Kidney (tissue), 14 donors: Measurements from ENCODE around the gene AUTS2. TPM values are rescaled to one million over a fixed set of nuclear protein-coding genes. Genes with fewer than 3 reads are reported as not detected.

Source experiments
- DNase-seq, 5 donors: peaks; one replicate each; pipeline ENCODE4 v3.0.0-alpha.2; 2013 to 2020
- FAIRE-seq: peaks from 2 replicates; lab custom pipeline; 2012; peaks lifted over from hg19 to GRCh38; lab: Jason Lieb, UNC
- H3K27ac ChIP-seq, 2 donors: one replicate each; pipeline ENCODE4 v1.7.0; 2013; ENCODE audit warnings: low read depth in 2 of 2, low read length in 2 of 2, inconsistent platforms in 1 of 2
- H3K27me3 ChIP-seq: one replicate; pipeline ENCODE4 v1.7.1; 2013; ENCODE audit warnings: low read length, inconsistent platforms; ENCODE audit not compliant: control insufficient read depth, insufficient read depth
- H3K36me3 ChIP-seq, 3 donors: one replicate each; pipeline versions ENCODE4 v1.7.0 to v1.7.1; 2013; ENCODE audit warnings: low read length in 3 of 3, control low read depth in 1 of 3, inconsistent platforms in 1 of 3; ENCODE audit not compliant: insufficient read depth in 3 of 3, control insufficient read depth in 2 of 3
- H3K4me1 ChIP-seq, 3 donors: one replicate each; pipeline versions ENCODE4 v1.7.0 to v1.7.1; 2013; ENCODE audit warnings: low read length in 3 of 3, inconsistent platforms in 1 of 3, low read depth in 1 of 3; ENCODE audit not compliant: control insufficient read depth in 2 of 3, insufficient read depth in 2 of 3
- H3K4me3 ChIP-seq, 3 donors: one replicate each; pipeline versions ENCODE4 v1.7.0 to v1.8.1; 2013; ENCODE audit warnings: low read length in 3 of 3, control low read depth in 1 of 3, inconsistent platforms in 1 of 3
- H3K9ac ChIP-seq, 3 donors: one replicate each; pipeline versions ENCODE4 v1.7.0 to v1.7.1; 2013; ENCODE audit warnings: low read length in 3 of 3, control low read depth in 1 of 3, inconsistent platforms in 1 of 3
- H3K9me3 ChIP-seq, 3 donors: one replicate each; pipeline versions ENCODE4 v1.7.0 to v1.7.1; 2013; ENCODE audit warnings: low read length in 3 of 3, control low read depth in 1 of 3, inconsistent platforms in 1 of 3; ENCODE audit not compliant: control insufficient read depth in 2 of 3, insufficient read depth in 1 of 3
- CTCF ChIP-seq: IDR thresholded peaks from 3 replicates; pipeline ENCODE4 v1.5.1; 2012; ENCODE audit warnings: mild to moderate bottlenecking, moderate library complexity, borderline replicate concordance; ENCODE audit not compliant: insufficient read depth; ENCODE audit errors: extremely low read depth
- intact Hi-C: fragments of 100-400 bp; cut with DNase I; formaldehyde crosslinking; loops from one replicate; pipeline ENCODE4 v1.11.1; 2022
- polyA plus RNA-seq: library from polyadenylated mRNA; stranded (reverse); fragments of 350-450 nt; fragmentation: Illumina TruSeq; extraction: RNeasy Lipid Tissue Mini Kit (QIAGEN cat#74804); gene quantifications from one replicate; pipeline ENCODE4 v1.2.3, GENCODE V29; 2014; ENCODE audit warnings: low read depth, low replicate concordance; ENCODE audit not compliant: insufficient read depth
- total RNA-seq: library from RNA; stranded (reverse); fragmentation: NEBNext Ultra II Directional; extraction: Animal tissue kit (Norgen Biotek cat#: 25700); gene quantifications from one replicate; pipeline ENCODE4 v1.2.1, GENCODE V29; 2021
- donor health status: control.
- donor health status: control.
- donor health status: control.
- donor health status: control.
- donor health status: control.
- donor health status: DM: yes; HTN: yes; CAD: no.
- donor health status: Normal renal cell carcinoma (clear cell type).

The AUTS2 gene
- total and polyA plus RNA-seq, 2 donors from 2014 or later = 5.2 to 33.8 TPM

DNA sequence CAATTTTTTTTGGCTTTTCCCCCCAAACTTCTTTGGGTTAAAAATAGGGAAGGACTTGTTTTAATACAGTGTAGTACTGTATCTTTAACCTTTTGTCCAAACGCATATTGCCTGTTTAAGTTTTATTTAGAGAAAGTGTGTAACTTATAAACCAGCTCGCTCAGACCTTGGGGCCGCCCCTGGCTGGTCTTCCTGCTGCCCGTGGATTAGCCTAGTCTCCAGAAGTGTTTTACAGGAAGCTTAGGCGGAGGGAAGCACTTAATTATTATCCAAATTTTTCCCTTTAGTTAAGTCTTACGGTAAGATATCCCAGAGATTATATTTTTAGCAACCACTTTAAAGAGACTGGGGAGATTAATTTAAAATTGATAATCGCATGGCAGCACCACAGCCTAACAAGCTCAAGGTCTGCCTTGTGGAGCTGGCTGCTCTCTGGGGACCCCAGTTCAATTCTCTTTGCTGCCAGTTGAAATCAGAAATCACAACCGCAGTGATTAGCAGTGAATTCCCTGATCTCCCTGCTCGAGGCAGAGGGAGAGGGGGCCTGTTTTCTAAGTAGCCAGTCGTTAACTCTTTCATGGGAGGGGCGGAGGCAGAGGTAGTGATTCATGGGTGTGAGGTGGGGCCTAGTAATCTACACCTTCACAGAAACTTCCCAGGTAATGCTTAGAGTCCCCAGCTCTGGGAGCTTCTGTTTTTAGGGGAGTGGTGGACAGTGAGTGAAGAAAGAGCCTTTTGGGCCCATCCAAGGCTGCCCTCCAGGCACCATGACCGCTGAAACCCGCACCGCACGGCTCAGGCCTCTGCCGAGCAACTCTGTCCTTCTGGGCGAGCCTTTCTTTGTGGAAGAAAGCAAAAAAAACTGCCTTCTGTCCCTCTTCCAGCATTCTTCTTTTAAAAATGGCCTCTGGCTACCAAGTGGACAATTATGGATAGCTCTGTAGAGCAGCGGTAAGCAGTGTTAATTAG lies 984.9 kb downstream of the AUTS2 start:
- DNase-seq (peak in 2 of 5 donors; percentile 48 to 56), FAIRE-seq (no peak)
- H3K27me3 ChIP-seq = no peaks in the 10 kb centered on the region
- no peaks in the 10 kb centered on the region for H3K36me3 ChIP-seq
- peak overlapping the region in 1 of 3 donors; percentile 43 for H3K9ac ChIP-seq
- H3K4me1 ChIP-seq = peaks cover 0 to 20% (median 7%) of the 10 kb centered on the region in 3 donors
- peak overlapping the region; percentile 11 to 68 for H3K27ac ChIP-seq
- no peaks in the 10 kb centered on the region for H3K9me3 ChIP-seq
- intact Hi-C loops = no loop called here
- TF ChIP-seq CTCF = no peak
- no peak overlapping the region for H3K4me3 ChIP-seq

DNA sequence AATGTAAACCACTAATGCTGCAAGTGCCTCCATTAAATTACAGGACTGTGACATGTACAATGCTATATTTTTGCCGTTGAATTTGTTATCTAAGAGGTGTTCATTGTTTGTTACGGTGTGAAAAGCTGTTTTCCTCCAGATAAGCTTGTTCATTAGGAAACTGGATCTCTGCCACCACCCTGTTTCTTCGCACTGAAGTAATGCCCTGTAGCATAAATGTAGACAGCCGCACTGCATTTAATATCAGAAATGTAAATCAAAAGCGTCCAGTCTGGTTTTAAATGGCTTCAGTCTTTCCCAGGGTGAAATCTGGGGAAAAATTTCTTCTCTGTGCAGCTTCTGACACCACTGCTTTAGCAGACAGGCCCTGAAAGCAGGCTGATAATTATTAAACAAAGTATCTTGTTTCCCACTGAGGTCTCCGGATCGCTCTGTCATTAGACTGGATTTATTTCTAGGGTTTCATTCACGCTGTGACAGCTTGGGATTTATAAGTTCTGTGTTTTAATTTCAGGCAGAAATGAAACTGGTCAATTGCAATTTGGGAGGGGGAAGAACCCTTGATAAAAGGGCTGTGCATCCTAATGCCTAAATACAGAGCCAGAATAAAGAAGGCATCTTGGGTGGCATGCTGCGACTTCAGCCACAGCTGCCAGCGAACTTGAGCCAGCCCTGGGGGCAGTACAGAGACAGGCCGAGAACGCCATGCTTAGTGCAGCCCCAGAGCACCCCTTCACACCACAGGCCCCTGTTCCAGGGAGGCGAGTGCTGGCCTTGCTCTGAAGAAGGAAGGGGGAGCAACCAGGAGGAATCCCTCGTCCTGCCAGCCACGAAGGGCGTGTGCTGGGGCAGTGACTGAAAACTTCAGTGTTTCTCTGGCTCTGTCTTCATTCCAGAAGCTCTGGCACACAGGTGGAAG lies 985.9 kb downstream of the AUTS2 start:
- peak overlapping the region; percentile 9 to 27 for H3K27ac ChIP-seq
- no peaks in the 10 kb centered on the region for H3K36me3 ChIP-seq
- H3K4me1 ChIP-seq = peaks cover 0 to 20% (median 7%) of the 10 kb centered on the region in 3 donors
- no peak for FAIRE-seq
- intact Hi-C loops = no loop called here
- no peak for TF ChIP-seq CTCF
- peak in 4 of 5 donors; percentile 55 to 83 (median 60) for DNase-seq
- H3K9ac ChIP-seq = no peak overlapping the region
- no peak overlapping the region for H3K4me3 ChIP-seq
- no peaks in the 10 kb centered on the region for H3K27me3 ChIP-seq
- H3K9me3 ChIP-seq = no peaks in the 10 kb centered on the region

GRCh38 chr7:70585071-70585470 lies 986.8 kb downstream of the AUTS2 start:
- H3K27ac ChIP-seq = no peak overlapping the region
- H3K4me3 ChIP-seq = no peak overlapping the region
- no peak overlapping the region for H3K9ac ChIP-seq
- no peaks in the 10 kb centered on the region for H3K36me3 ChIP-seq
- intact Hi-C loops = no loop called here
- no peaks in the 10 kb centered on the region for H3K27me3 ChIP-seq
- TF ChIP-seq CTCF = peak; percentile 10
- DNase-seq (no peak), FAIRE-seq (no peak)
- H3K9me3 ChIP-seq = no peaks in the 10 kb centered on the region
- H3K4me1 ChIP-seq = peaks cover 0 to 20% (median 7%) of the 10 kb centered on the region in 3 donors
